Measurements from ENCODE around the gene DGKI. TPM values are rescaled to one million over a fixed set of nuclear protein-coding genes. Genes with fewer than 3 reads are reported as not detected.

The DGKI gene
- total and polyA plus RNA-seq, 8 donors = under 0.01 to 5.1 (median 0.20) TPM; not detected in 3

DNA sequence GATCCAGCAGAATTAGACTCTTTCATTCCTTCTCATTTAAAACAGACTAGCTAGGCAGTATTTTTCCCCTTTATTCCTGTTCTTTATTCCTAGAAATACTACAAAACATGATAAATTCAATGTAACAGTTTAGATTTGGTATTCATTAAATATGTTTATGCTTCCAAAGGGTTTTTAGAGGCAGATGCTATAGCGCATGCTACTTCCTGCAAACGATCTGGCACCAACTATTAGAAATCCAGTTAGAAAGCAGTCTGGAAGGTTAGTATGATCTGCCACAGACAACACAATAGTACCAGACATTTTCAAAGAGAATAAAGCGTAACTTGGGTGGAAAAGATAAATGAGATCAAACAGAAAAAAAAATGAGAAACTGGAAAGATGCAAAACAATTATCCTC is 439.7 kb downstream of the DGKI start:
- WGBS, 5 donors = 79 to 90% (median 84%) methylated on average over 3 of the region's 3 CpGs
- DNase-seq = no peak
- Histone ChIP-seq H3K9me3 (no peaks in the 10 kb centered on the region), H3K27me3 (no peaks in the 10 kb centered on the region), H3K27ac (no peak overlapping the region), H3K36me3 (no peaks in the 10 kb centered on the region), H3K4me1 (no peaks in the 10 kb centered on the region), H3K4me3 (no peak overlapping the region)
- intact Hi-C loops (cut with DNase I; ENCODE audit: low total_unique reads) = no loop called here
- no peak for TF ChIP-seq EP300 (IDR thresholded peaks at IDR 0.05)
- TF ChIP-seq POLR2A (IDR thresholded peaks at IDR 0.05) = no peak
- no peak for TF ChIP-seq POLR2AphosphoS5 (IDR thresholded peaks at IDR 0.05)
- TF ChIP-seq, protein P1, sequence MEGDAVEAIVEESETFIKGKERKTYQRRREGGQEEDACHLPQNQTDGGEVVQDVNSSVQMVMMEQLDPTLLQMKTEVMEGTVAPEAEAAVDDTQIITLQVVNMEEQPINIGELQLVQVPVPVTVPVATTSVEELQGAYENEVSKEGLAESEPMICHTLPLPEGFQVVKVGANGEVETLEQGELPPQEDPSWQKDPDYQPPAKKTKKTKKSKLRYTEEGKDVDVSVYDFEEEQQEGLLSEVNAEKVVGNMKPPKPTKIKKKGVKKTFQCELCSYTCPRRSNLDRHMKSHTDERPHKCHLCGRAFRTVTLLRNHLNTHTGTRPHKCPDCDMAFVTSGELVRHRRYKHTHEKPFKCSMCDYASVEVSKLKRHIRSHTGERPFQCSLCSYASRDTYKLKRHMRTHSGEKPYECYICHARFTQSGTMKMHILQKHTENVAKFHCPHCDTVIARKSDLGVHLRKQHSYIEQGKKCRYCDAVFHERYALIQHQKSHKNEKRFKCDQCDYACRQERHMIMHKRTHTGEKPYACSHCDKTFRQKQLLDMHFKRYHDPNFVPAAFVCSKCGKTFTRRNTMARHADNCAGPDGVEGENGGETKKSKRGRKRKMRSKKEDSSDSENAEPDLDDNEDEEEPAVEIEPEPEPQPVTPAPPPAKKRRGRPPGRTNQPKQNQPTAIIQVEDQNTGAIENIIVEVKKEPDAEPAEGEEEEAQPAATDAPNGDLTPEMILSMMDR (IDR thresholded peaks at IDR 0.05) = no peak

DNA sequence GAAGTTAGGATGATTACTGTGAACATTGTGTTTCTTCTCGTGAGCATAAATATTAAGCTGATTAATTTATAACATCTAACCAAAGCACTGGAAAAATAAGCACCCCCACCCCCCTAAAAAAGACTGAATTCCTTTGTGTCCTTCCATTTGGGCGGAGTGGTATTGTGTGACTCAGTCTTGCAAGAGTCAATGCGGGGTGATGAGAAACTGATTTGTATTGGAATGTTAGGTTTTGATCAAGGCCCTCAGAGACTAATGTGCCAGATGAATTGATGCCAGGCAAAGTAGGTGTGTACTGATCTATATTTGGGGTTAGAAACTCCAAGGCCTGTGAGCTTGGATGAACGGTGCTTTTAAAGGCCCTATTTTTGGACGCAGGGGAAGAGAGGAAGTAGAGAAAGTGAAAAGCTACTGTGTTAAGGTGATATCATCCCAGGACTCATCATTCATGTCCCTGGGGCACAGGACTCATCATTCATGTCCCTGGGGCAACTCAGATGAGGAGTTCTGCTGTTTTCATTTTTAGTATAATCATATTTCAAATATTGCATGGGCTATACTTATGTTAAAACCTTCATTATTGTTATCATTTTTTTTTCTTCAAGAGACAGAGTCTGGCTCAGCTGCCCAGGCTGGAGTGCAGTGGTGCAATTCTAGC is 442.0 kb downstream of the DGKI start:
- intact Hi-C loops (cut with DNase I; ENCODE audit: low total_unique reads) = no loop called here
- no peak for DNase-seq
- TF ChIP-seq POLR2A (IDR thresholded peaks at IDR 0.05) (no peak), EP300 (IDR thresholded peaks at IDR 0.05) (no peak), POLR2AphosphoS5 (IDR thresholded peaks at IDR 0.05) (no peak)
- TF ChIP-seq, protein P1 (IDR thresholded peaks at IDR 0.05) = no peak
- Histone ChIP-seq H3K9me3 (no peaks in the 10 kb centered on the region), H3K27ac (no peak overlapping the region), H3K27me3 (no peaks in the 10 kb centered on the region), H3K36me3 (no peaks in the 10 kb centered on the region), H3K4me1 (no peaks in the 10 kb centered on the region), H3K4me3 (no peak overlapping the region)
- WGBS, 5 donors = 74 to 84% (median 77%) methylated on average over 5 of the region's 5 CpGs

DNA sequence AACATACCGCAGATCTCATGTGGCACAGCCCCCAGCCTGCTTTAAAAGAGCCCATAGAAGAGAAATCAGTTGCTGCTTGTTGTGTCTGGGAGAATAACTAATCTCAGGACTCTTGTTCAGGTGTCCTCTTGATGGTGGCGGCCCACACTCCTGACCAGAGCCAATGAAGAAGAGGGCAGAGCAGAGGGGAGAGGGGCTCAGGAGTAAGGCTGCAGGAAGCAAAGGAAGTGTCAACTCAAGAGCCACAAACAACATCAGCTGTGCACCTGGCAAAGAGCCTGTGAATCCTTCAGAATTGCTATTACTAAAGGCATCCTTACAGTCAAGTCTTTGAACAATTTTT is 443.4 kb downstream of the DGKI start:
- no peak overlapping the region for H3K4me3 ChIP-seq
- H3K36me3 ChIP-seq = no peaks in the 10 kb centered on the region
- intact Hi-C loops (cut with DNase I; ENCODE audit: low total_unique reads) = no loop called here
- H3K4me1 ChIP-seq = no peaks in the 10 kb centered on the region
- no peaks in the 10 kb centered on the region for H3K9me3 ChIP-seq
- 45 to 60% (median 45%) methylated on average over 2 of the region's 2 CpGs for WGBS, 5 donors
- H3K27ac ChIP-seq = no peak overlapping the region
- H3K27me3 ChIP-seq = no peaks in the 10 kb centered on the region
- TF ChIP-seq, protein P1 (IDR thresholded peaks at IDR 0.05) = no peak
- no peak for TF ChIP-seq POLR2AphosphoS5 (IDR thresholded peaks at IDR 0.05)
- no peak for TF ChIP-seq POLR2A (IDR thresholded peaks at IDR 0.05)
- no peak for DNase-seq

DNA sequence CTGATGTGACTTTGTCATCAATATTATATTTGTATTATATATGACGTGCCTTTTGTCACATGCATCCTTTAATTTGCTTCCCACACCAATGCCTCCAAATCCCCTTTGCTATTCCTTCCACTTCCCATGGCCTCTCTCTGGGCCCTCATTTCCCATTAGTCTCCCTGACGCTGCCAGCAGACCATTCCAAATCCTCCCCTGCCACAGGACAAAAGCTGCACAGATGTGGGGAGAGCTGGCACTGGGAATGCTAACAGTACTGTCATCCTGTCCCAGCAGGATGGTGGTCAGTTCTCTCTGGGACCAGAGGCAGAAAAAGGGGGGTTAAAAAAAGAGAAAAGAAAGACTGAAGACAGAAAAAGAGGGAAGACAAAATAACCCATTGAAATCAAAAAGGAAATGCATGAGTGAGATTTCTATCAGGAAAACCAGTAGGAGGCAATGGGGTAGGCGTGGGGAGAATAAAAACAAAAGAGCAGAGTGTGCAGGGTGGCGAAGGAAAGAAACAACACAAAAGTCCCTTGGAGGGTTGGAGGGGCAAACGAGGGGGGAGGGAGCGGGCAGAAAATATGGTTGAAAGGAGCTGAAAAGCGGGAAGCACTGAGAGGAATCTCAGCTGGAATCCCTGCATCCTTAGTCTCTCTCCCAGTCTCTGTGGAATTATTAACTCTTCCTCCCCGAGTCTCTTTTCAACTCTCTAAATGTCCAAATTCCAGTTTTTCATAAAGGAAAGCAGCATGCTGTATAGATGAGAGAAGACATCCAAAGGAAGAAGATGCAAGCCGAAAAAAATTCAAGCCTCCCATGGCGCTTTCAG is 444.0 kb downstream of the DGKI start:
- Histone ChIP-seq H3K9me3 (no peaks in the 10 kb centered on the region), H3K4me1 (no peaks in the 10 kb centered on the region), H3K4me3 (no peak overlapping the region), H3K36me3 (no peaks in the 10 kb centered on the region), H3K27me3 (no peaks in the 10 kb centered on the region), H3K27ac (no peak overlapping the region)
- TF ChIP-seq POLR2A (IDR thresholded peaks at IDR 0.05) (no peak), EP300 (IDR thresholded peaks at IDR 0.05) (no peak), POLR2AphosphoS5 (IDR thresholded peaks at IDR 0.05) (no peak)
- TF ChIP-seq, protein P1 (IDR thresholded peaks at IDR 0.05) = no peak
- DNase-seq = no peak
- intact Hi-C loops (cut with DNase I; ENCODE audit: low total_unique reads) = no loop called here
- 32 to 45% (median 39%) methylated on average over 10 of the region's 10 CpGs for WGBS, 5 donors

All from stomach (tissue), 9 donors.